ENCODE data around the gene HRC.

HRC gene

DNA sequence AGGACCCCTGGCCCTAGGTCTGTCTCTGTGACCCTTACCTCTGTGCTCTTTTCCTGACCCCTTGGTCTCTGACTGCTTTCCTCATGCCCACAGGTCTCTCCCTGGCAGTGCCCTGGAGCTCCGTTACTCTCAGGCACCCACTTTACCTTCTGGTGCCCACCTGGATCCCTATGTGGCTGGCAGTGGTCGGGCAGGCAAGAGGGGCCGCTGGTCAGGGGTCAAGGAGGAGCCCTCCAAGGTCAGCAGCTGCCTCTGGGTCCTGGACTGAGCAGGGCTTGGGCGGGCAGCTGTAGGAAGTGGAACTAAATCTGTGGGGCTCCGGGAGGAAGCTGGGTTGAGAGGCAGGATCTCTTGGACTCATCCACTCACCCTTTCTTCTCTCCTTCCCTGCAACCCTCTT, 19.5 kb downstream of the HRC start:
- H3K4me1 ChIP-seq (ENCODE audit: control insufficient read depth, low read depth, low read length) = no peaks in the 10 kb centered on the region
- no CpG with 5 or more reads among the region's 5 CpGs for WGBS (ENCODE audit: extremely low coverage, insufficient coverage, low lambda C conversion rate)
- H3K4me3 ChIP-seq (ENCODE audit: low read length) = no peak overlapping the region

DNA sequence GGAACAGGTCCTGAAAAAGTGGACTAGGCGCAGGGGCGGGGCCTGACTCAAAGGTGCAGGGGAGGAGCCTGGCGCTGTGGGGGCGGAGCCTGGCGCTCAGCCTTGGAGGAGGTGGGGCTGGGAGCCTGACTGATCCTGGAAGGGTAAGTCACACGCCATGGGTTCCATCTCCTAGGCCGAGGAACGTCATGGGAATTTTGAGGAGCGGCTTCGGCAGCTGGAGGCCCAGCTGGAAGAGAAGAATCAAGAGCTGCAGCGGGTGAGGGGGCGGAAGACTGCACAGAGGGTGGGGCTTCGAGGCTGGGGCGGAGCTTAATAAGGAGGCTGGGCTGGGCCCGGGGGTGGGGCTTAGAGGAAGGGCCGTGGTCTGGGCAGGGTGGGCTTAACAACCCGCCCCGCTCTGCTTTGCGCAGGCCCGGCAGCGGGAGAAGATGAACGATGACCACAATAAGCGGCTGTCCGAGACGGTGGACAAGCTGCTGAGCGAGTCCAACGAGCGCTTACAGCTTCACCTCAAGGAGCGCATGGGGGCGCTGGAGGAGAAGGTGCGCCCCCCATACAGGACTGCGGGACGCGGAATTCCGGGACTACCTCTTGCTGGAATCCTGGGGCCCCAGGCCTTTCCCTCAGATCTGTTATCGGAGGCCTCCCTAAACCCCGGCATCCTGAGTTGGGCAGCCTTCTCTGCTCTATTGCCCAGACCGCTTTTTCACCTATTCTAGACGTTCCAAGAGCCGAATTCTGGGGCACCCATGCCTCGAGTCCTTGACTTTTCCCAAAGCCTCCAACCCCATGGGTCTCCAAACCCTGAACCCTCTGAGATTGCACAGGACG, 21.4 kb downstream of the HRC start:
- Histone ChIP-seq H3K4me2 (ENCODE audit: low read length) (no peak overlapping the region), H3K4me3 (ENCODE audit: low read length) (no peak overlapping the region), H2BK15ac (replicated peaks; ENCODE audit: low read depth) (no peak overlapping the region), H4K5ac (ENCODE audit: low read length) (no peak overlapping the region), H3K18ac (ENCODE audit: low read length) (no peak overlapping the region), H2BK5ac (ENCODE audit: low read length) (no peak overlapping the region), H3K27me3 (ENCODE audit: insufficient read depth, low read length, poor library complexity) (no peaks in the 10 kb centered on the region), H3K23ac (ENCODE audit: low read length) (no peak overlapping the region), H3K79me2 (ENCODE audit: control insufficient read depth, insufficient read depth, low read length) (no peaks in the 10 kb centered on the region), H2AK5ac (ENCODE audit: low read length) (no peak overlapping the region), H2BK120ac (ENCODE audit: low read depth, low read length) (no peak overlapping the region), H3K79me1 (ENCODE audit: low read length) (no peaks in the 10 kb centered on the region), H4K8ac (ENCODE audit: low read depth, low read length) (no peak overlapping the region), H3K4me1 (ENCODE audit: control insufficient read depth, low read depth, low read length) (no peaks in the 10 kb centered on the region), H3K9ac (ENCODE audit: low read length) (no peak overlapping the region), H3K4ac (ENCODE audit: low read depth, low read length) (no peak overlapping the region), H3K27ac (ENCODE audit: low read depth, low read length) (no peak overlapping the region), H3K56ac (ENCODE audit: low read length) (no peak overlapping the region), H3K36me3 (ENCODE audit: control insufficient read depth, insufficient read depth, low read length) (no peaks in the 10 kb centered on the region)
- no CpG with 5 or more reads among the region's 42 CpGs for WGBS (ENCODE audit: extremely low coverage, insufficient coverage, low lambda C conversion rate)
- peak; percentile 48 for DNase-seq

More for the DNA sequence above, 19.5 kb downstream of the HRC start:
- no peaks in the 10 kb centered on the region for H3K27me3 ChIP-seq (ENCODE audit: insufficient read depth, low read length, poor library complexity)
- H3K4ac ChIP-seq (ENCODE audit: low read depth, low read length) = no peak overlapping the region
- no peak overlapping the region for H3K27ac ChIP-seq (ENCODE audit: low read depth, low read length)
- no peak overlapping the region for H2BK120ac ChIP-seq (ENCODE audit: low read depth, low read length)
- H3K79me2 ChIP-seq (ENCODE audit: control insufficient read depth, insufficient read depth, low read length) = no peaks in the 10 kb centered on the region
- H3K79me1 ChIP-seq (ENCODE audit: low read length) = no peaks in the 10 kb centered on the region
- no peak overlapping the region for H4K5ac ChIP-seq (ENCODE audit: low read length)
- no peak overlapping the region for H3K9ac ChIP-seq (ENCODE audit: low read length)
- no peak overlapping the region for H2BK15ac ChIP-seq (replicated peaks; ENCODE audit: low read depth)
- H3K56ac ChIP-seq (ENCODE audit: low read length) = no peak overlapping the region
- no peak overlapping the region for H3K4me2 ChIP-seq (ENCODE audit: low read length)
- no peak overlapping the region for H3K18ac ChIP-seq (ENCODE audit: low read length)
- H3K23ac ChIP-seq (ENCODE audit: low read length) = no peak overlapping the region
- no peak overlapping the region for H4K8ac ChIP-seq (ENCODE audit: low read depth, low read length)
- no peak for DNase-seq
- H2AK5ac ChIP-seq (ENCODE audit: low read length) = no peak overlapping the region
- H2BK5ac ChIP-seq (ENCODE audit: low read length) = no peak overlapping the region
- no peaks in the 10 kb centered on the region for H3K36me3 ChIP-seq (ENCODE audit: control insufficient read depth, insufficient read depth, low read length)

DNA sequence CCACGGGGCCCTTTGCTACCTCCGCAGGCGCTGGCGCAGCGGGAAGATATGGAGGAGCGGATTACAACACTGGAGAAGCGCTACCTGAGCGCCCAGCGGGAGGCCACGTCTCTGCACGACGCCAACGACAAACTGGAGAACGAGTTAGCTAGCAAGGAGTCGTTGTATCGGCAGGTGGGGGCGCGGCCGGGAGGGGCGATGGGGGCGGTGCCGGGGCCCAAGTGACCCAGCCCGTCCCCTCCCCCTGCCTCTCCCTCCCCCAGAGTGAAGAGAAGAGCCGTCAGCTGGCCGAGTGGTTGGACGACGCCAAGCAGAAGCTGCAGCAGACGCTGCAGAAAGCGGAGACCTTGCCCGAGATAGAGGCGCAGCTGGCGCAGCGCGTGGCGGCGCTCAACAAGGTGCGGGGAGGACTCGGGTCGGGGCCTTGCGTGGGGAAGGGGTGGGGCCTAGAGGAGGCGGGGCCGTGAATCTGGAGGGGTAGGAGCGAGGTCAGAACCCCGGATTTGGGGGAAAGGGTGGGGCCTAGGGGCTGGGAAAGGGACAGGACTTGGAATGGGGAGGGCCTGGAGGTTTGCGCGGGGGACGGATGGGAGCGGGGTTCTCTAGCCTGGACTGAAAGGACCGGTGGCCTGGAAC, 22.1 kb downstream of the HRC start:
- peak; percentile 43 for DNase-seq
- no peak overlapping the region for H3K27ac ChIP-seq (ENCODE audit: low read depth, low read length)

DNA sequence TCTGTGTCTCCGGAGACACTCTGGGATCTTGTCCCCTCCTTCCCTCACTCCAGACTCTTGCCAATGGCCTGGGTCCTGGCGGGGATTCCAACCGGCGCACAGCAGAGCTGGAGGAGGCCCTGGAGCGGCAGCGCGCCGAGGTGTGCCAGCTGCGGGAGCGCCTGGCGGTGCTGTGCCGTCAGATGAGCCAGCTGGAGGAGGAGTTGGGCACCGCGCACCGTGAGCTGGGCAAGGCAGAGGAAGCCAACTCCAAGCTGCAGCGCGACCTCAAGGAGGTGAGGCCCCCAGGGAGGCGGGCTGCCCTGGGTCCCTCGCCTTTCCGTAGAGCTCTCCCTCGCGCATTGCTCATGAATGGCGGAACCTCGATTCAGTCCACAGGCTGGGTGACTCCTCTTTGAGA, 24.9 kb downstream of the HRC start:
- no peak overlapping the region for H4K5ac ChIP-seq (ENCODE audit: low read length)
- H3K79me1 ChIP-seq (ENCODE audit: low read length) = no peaks in the 10 kb centered on the region
- no peak overlapping the region for H3K27ac ChIP-seq (ENCODE audit: low read depth, low read length)
- H2BK5ac ChIP-seq (ENCODE audit: low read length) = no peak overlapping the region
- no peak overlapping the region for H3K4ac ChIP-seq (ENCODE audit: low read depth, low read length)
- no peaks in the 10 kb centered on the region for H3K4me1 ChIP-seq (ENCODE audit: control insufficient read depth, low read depth, low read length)
- no peak for DNase-seq
- H3K4me3 ChIP-seq (ENCODE audit: low read length) = no peak overlapping the region
- no peak overlapping the region for H2AK5ac ChIP-seq (ENCODE audit: low read length)
- no peak overlapping the region for H4K8ac ChIP-seq (ENCODE audit: low read depth, low read length)
- H3K9ac ChIP-seq (ENCODE audit: low read length) = no peak overlapping the region
- H3K23ac ChIP-seq (ENCODE audit: low read length) = no peak overlapping the region
- no peaks in the 10 kb centered on the region for H3K79me2 ChIP-seq (ENCODE audit: control insufficient read depth, insufficient read depth, low read length)
- no CpG with 5 or more reads among the region's 24 CpGs for WGBS (ENCODE audit: extremely low coverage, insufficient coverage, low lambda C conversion rate)
- no peak overlapping the region for H2BK15ac ChIP-seq (replicated peaks; ENCODE audit: low read depth)
- H3K27me3 ChIP-seq (ENCODE audit: insufficient read depth, low read length, poor library complexity) = no peaks in the 10 kb centered on the region
- no peak overlapping the region for H3K56ac ChIP-seq (ENCODE audit: low read length)
- no peak overlapping the region for H3K4me2 ChIP-seq (ENCODE audit: low read length)
- no peak overlapping the region for H3K18ac ChIP-seq (ENCODE audit: low read length)
- no peak overlapping the region for H2BK120ac ChIP-seq (ENCODE audit: low read depth, low read length)
- H3K36me3 ChIP-seq (ENCODE audit: control insufficient read depth, insufficient read depth, low read length) = no peaks in the 10 kb centered on the region

More for the DNA sequence above, 22.1 kb downstream of the HRC start:
- no peak overlapping the region for H3K56ac ChIP-seq (ENCODE audit: low read length)
- H2BK15ac ChIP-seq (replicated peaks; ENCODE audit: low read depth) = no peak overlapping the region
- H3K4me1 ChIP-seq (ENCODE audit: control insufficient read depth, low read depth, low read length) = no peaks in the 10 kb centered on the region
- H3K79me2 ChIP-seq (ENCODE audit: control insufficient read depth, insufficient read depth, low read length) = no peaks in the 10 kb centered on the region
- H2AK5ac ChIP-seq (ENCODE audit: low read length) = no peak overlapping the region
- no peak overlapping the region for H4K8ac ChIP-seq (ENCODE audit: low read depth, low read length)
- H3K4me3 ChIP-seq (ENCODE audit: low read length) = no peak overlapping the region
- H2BK120ac ChIP-seq (ENCODE audit: low read depth, low read length) = no peak overlapping the region
- no peak overlapping the region for H3K23ac ChIP-seq (ENCODE audit: low read length)
- H3K4me2 ChIP-seq (ENCODE audit: low read length) = no peak overlapping the region
- H2BK5ac ChIP-seq (ENCODE audit: low read length) = no peak overlapping the region
- no peak overlapping the region for H3K4ac ChIP-seq (ENCODE audit: low read depth, low read length)
- H3K9ac ChIP-seq (ENCODE audit: low read length) = no peak overlapping the region
- H3K27me3 ChIP-seq (ENCODE audit: insufficient read depth, low read length, poor library complexity) = no peaks in the 10 kb centered on the region
- no CpG with 5 or more reads among the region's 49 CpGs for WGBS (ENCODE audit: extremely low coverage, insufficient coverage, low lambda C conversion rate)
- no peak overlapping the region for H4K5ac ChIP-seq (ENCODE audit: low read length)
- no peaks in the 10 kb centered on the region for H3K79me1 ChIP-seq (ENCODE audit: low read length)
- no peaks in the 10 kb centered on the region for H3K36me3 ChIP-seq (ENCODE audit: control insufficient read depth, insufficient read depth, low read length)
- H3K18ac ChIP-seq (ENCODE audit: low read length) = no peak overlapping the region

DNA sequence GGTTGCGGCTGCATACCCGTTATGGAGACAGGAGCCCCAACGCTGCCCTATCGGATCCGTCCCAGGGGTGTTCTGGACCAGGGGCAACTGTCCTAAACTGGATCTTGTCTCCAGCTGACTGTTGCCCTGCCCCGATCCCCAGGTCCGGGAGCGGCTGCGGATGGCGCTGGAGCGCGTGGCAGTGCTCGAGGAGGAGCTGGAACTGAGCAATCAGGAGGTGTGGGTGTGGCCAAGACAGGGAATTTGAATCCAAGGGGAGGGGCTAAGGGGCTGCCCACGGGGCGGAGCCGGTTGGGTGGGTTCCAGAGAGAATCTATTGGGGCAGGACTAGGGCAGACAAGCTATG, 26.0 kb downstream of the HRC start:
- Histone ChIP-seq H3K4me3 (ENCODE audit: low read length) (no peak overlapping the region), H2AK5ac (ENCODE audit: low read length) (no peak overlapping the region), H3K18ac (ENCODE audit: low read length) (no peak overlapping the region), H3K4me2 (ENCODE audit: low read length) (no peak overlapping the region), H3K56ac (ENCODE audit: low read length) (no peak overlapping the region), H3K4ac (ENCODE audit: low read depth, low read length) (no peak overlapping the region), H3K9ac (ENCODE audit: low read length) (no peak overlapping the region), H3K23ac (ENCODE audit: low read length) (no peak overlapping the region), H3K27me3 (ENCODE audit: insufficient read depth, low read length, poor library complexity) (no peaks in the 10 kb centered on the region), H3K79me1 (ENCODE audit: low read length) (no peaks in the 10 kb centered on the region), H2BK15ac (replicated peaks; ENCODE audit: low read depth) (no peak overlapping the region), H2BK120ac (ENCODE audit: low read depth, low read length) (no peak overlapping the region), H3K27ac (ENCODE audit: low read depth, low read length) (no peak overlapping the region), H4K5ac (ENCODE audit: low read length) (no peak overlapping the region), H3K79me2 (ENCODE audit: control insufficient read depth, insufficient read depth, low read length) (no peaks in the 10 kb centered on the region), H4K8ac (ENCODE audit: low read depth, low read length) (no peak overlapping the region), H3K4me1 (ENCODE audit: control insufficient read depth, low read depth, low read length) (no peaks in the 10 kb centered on the region), H3K36me3 (ENCODE audit: control insufficient read depth, insufficient read depth, low read length) (no peaks in the 10 kb centered on the region), H2BK5ac (ENCODE audit: low read length) (no peak overlapping the region)
- DNase-seq = peak; percentile 31
- whole genome bisulfite sequencing (ENCODE audit: extremely low coverage, insufficient coverage, low lambda C conversion rate) = no CpG with 5 or more reads among the region's 16 CpGs

Data from mesendoderm (in vitro differentiated cells).